ENCODE data around the gene CXCL10. TPM values are rescaled to one million over a fixed set of nuclear protein-coding genes. Genes with fewer than 3 reads are reported as not detected.

CXCL10 gene
- total and polyA plus RNA-seq, 10 of the 15 experiments (the other 5 are each of a cell fraction or from before 2014, with no cell fraction given): 0.46 to 19.5 (median 2.6) TPM

- ChIA-PET SMC1A (ENCODE audit: uncharacterized antibody, unreplicated experiment) (interaction anchor here (0.9 to 8.0 kb wide), 10 partner anchors 8 to 87 kb away, joined by 3 to 95 read pairs (median 4); partner anchors contain the start of gene SDAD1), CTCF (interaction anchor here (1.0 to 5.4 kb wide), 10 partner anchors 8 to 166 kb away, joined by 3 to 95 read pairs (median 6); partner anchors contain the start of gene SDAD1), RAD21 (ENCODE audit: unreplicated experiment) (interaction anchor here (0.6 to 2.7 kb wide), 7 partner anchors 8 to 548 kb away, joined by 3 to 27 read pairs (median 6); partner anchors contain the start of gene SDAD1), POLR2A (interaction anchor here (0.8 to 0.9 kb wide), 2 partner anchors 8 to 86 kb away, joined by 4 to 5 read pairs; partner anchors contain the start of gene NUP54)
- Histone ChIP-seq H3K4me2 (ENCODE audit: control insufficient read depth, insufficient read depth) (0 out of 2 replicates have a peak overlapping the region, but pooled peaks have one; percentile 4), H3K4me1 (ENCODE audit: control insufficient read depth, insufficient read depth, low read length) (peaks cover 11% of the 10 kb centered on the region; the same call in 1 of the 2 replicates), H3K36me3 (ENCODE audit: control insufficient read depth in 2 of 2, insufficient read depth in 2 of 2, low read length in 1 of 2) (no peaks in the 10 kb centered on the region), H2AFZ (ENCODE audit: control insufficient read depth, low read depth, low read length) (no peak overlapping the region), H3K9me3 (replicated peaks; ENCODE audit: control insufficient read depth, insufficient read depth, low read length) (no peaks in the 10 kb centered on the region), H3K79me2 (ENCODE audit: control insufficient read depth, insufficient read depth, low read length) (no peaks in the 10 kb centered on the region), H3K9ac (ENCODE audit: control insufficient read depth, insufficient read depth, low read length) (no peak overlapping the region), H3K27ac (ENCODE audit: control insufficient read depth, insufficient read depth) (no peak overlapping the region), H4K20me1 (ENCODE audit: control insufficient read depth, insufficient read depth) (no peaks in the 10 kb centered on the region), H3K4me3 (no peak overlapping the region), H3K27me3 (replicated peaks in 1 of 2; ENCODE audit: control insufficient read depth in 2 of 2, insufficient read depth in 2 of 2, low read length in 1 of 2) (peaks cover 0 to 3% of the 10 kb centered on the region in 2 experiments; a peak in 3 of 4 replicates)
- FAIRE-seq: peak; percentile 18
- TF ChIP-seq TAF1 (IDR thresholded peaks at IDR 0.05; ENCODE audit: borderline replicate concordance, low read depth, low read length): no peak
- peak; percentile 16 to 50; a peak in 3 of 4 replicates for TF ChIP-seq IKZF2 (IDR thresholded peaks at IDR 0.05)
- 0 out of 2 replicates have a peak, but pooled peaks have one; percentile 34 for TF ChIP-seq RELB (IDR thresholded peaks at IDR 0.05; ENCODE audit: low read depth)
- TF ChIP-seq JUNB (IDR thresholded peaks at IDR 0.05): 0 out of 2 replicates have a peak, but pooled peaks have one; percentile 7
- TF ChIP-seq RELA (IDR thresholded peaks at IDR 0.05; ENCODE audit: borderline replicate concordance, partially characterized antibody): no peak
- TF ChIP-seq ZNF384 (IDR thresholded peaks at IDR 0.05; ENCODE audit: borderline replicate concordance, low read depth, low read length): no peak
- no peak for DNase-seq (ENCODE audit: low read depth, low spot score)
- peak; percentile 78 for ATAC-seq
- BruUV-seq (replicated peaks): no TSS peak
- in situ Hi-C loops (cut with MboI): no loop called here
- 0% methylated on average over 1 of the region's 1 CpG for WGBS (ENCODE audit: insufficient coverage, insufficient replicate concordance, low lambda C conversion rate, missing lambda C conversion rate)
- intact Hi-C loops (cut with micrococcal nuclease; ENCODE audit: unreplicated experiment): no loop called here
Measured at GRCh38 chr4:76061982-76062381, 38.7 kb upstream of the CXCL10 start.

Measured in GM12878 (cell line).